Erythroblast (primary cell): ENCODE data around the gene GRIPAP1.

Experiments
- GATA1 ChIP-seq: IDR thresholded peaks from 2 replicates; pipeline ENCODE4 v1.6.1; 2011; ENCODE audit warnings: low read depth, mild to moderate bottlenecking, control low read depth, low read length, moderate library complexity
- POLR2A ChIP-seq: IDR thresholded peaks from 2 replicates; pipeline ENCODE4 v1.6.1; 2011; ENCODE audit warnings: mild to moderate bottlenecking, low read length

GRCh38 chrX:48974033-48974432 is 28.0 kb downstream of the GRIPAP1 start:
- TF ChIP-seq POLR2A (no peak), GATA1 (no peak)
